ENCODE measurements around the gene KRT81.
"Not testable (repeated sequence)": the region's sequence is repeated elsewhere in the genome, so short reads cannot be mapped to it uniquely, and the experiment has no call there.

KRT81 gene

DNA sequence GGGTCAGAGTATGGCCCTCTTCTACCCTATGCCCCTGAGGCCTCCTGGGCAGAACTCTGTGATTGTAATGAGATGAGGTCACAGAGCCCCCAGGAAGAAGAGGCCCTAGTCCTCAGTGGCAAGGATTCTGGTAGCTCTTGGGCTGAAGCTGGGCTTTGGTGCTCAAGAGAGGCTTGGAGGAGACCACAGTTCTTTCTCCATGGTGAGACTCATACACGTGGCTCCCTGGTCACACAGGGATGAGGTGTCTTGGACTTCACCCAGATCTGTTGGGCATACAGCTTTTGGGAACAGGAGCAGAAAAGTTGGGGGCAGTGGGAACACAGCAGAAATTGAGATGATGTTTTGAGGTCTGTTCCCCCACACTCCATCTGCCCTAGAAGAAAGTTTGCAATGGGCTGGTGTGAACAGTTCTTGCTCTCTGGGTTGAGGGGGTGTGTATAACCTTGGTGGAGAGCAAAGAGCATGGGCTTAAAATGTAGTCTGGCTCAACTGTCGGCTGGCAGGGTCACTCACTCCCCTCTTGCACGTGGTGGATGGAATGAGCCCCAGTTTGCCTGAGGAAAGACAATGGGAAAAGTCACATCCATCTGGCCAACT is 16.7 kb downstream of the KRT81 start, which contains the start of gene KRT86:
KRT86 (plus strand) TSS at position 125 of the 600 bp plus-strand sequence. CDS start 27,272 bp downstream, outside the sequence.
- no peak for DNase-seq (ENCODE audit: low read depth in 2 of 2)

DNA sequence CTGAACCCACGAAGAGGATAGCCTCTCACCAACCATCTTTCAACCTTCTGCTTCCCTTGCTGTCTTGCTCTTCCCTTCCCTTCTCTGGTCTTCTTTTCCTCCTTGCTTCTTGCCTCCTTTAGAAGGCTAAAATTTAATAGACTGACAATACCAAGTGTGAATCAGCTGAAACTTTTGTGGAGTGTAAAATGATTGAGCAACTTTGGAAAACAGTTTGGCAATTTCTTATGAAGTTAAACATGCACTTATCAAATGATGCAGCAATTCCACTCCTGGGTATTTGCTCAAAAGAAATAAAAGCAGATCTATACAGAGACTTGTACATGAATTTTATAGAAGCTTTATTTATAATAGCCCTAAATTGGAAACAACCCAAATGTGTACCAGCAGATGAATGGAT is 20.2 kb downstream of the KRT81 start:
- DNase-seq (ENCODE audit: low read depth in 2 of 2), result no peak

DNA sequence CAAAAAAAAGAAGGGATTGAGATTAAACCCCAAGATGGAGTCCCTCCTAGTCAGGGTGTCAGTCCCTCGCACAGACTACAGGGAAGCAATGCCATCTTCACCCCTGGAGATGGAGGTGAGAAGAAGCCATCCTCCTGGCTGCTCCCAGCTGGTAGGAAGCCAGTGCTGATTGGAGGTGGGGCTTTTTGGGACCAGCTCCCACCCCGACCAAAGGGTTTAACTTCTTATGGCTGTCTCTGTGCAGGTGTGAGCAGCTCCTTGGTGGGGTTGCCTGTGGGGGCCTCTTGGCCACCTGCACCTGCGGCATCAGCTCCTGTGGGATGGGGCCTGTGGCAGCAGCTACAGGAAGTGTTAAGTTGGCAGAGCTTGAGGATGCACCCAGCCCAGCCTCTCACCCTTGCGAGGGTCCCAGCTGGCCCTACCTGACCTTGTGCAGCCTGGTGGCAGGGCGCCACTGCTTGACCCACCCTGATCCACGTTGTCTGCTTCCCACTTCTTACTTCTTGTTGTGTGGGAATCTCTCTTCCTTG is 20.7 kb downstream of the KRT81 start:
- no peak for DNase-seq (ENCODE audit: low read depth in 2 of 2)

- DNase-seq (ENCODE audit: low read depth in 2 of 2), result no peak
Observed at GRCh38 chr12:52268212-52268611, 23.1 kb downstream of the KRT81 start.

GRCh38 chr12:52267699-52268098 is 23.6 kb downstream of the KRT81 start:
- no peak for DNase-seq (ENCODE audit: low read depth in 2 of 2)

DNA sequence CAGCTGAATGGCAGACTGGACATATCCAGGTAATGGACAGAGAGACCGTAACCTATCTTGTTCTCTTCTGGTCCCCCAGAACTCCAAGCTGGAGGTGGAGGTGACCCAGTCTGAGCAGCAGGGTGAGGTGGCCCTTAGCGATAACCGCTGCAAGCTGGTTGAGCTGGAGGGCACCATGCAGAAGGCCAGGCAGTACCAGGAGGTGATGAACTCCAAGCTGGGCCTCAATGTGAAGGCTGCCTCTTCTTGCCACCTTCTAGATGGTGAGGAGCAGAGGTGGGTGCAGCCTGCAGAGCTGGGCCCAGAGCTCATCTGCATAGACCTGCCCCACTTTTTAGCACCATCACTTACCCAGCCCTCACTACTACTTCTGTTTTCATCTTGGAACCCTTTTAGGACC is 24.1 kb downstream of the KRT81 start:
- DNase-seq (ENCODE audit: low read depth in 2 of 2), result no peak

DNA sequence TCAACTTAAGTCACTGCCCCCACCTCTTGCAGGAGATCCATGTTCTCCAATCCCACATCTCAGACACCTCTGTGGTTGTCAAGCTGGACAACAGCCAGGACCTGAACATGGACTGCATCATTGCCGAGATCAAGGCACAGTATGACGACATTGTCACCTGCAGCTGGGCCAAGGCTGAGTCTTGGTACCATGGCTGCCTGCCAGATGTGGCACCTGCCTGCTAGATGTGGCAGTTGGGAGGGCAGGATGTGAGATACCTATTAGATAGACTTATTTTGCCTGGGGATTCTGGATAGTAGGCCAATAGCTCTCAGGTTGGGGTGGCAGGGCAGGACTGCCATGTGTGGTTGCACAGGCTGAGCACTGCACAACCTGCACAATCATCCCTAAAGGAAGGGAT is 24.8 kb downstream of the KRT81 start:
- DNase-seq (ENCODE audit: low read depth in 2 of 2), result no peak

GRCh38 chr12:52264435-52264825 is 26.9 kb downstream of the KRT81 start:
- no peak for DNase-seq (ENCODE audit: low read depth in 2 of 2)

DNA sequence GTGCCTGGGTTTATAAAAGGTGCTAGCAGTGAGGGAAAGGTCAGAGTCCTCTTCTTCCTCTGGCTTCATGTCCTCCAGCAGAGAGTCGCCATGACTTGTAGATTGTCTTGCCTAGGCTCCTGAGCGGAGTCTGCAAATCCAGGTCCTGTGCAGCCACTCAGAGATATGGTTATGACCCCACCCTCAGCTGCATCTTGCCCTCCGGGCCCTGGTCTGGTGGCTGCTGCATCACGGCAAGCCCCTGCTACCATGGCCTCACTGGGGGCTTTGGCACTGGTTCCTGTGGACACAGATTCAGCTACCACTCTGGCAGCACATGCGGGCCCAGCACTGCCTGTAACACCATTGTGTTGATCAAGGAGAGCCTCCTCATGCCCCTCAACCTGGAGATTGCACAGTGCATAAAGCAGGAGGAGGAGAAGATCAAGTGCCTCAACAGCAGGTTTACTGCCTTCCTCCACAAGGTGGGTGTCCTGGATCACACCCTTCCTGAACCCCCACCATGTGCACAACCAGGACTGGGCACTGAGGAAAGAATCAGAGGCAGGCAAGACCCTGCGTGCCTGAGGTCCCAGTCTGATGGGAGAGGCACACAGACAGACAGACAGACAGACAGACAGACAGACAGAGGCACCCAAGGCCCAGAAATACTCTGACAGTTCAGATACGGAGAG is 27.4 kb downstream of the KRT81 start:
- no peak for DNase-seq (ENCODE audit: low read depth in 2 of 2)

- DNase-seq (ENCODE audit: low read depth in 2 of 2), result no peak
Observed at GRCh38 chr12:52262286-52262685, 29.0 kb downstream of the KRT81 start.

DNA sequence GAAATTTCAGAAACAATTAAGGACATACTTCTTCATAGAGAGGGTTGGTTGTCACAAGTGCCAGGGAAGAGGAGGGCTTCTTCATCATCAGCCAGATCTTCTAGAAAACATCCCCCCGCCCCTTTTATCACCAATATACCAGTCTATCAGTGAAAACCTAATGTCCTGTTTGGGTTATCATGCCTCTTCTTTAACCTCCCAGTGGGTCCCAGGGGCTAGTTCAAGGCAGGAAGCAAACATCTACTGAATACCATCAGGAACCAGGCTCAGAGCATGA is 30.2 kb downstream of the KRT81 start:
- DNase-seq (ENCODE audit: low read depth in 2 of 2), result no peak

DNA sequence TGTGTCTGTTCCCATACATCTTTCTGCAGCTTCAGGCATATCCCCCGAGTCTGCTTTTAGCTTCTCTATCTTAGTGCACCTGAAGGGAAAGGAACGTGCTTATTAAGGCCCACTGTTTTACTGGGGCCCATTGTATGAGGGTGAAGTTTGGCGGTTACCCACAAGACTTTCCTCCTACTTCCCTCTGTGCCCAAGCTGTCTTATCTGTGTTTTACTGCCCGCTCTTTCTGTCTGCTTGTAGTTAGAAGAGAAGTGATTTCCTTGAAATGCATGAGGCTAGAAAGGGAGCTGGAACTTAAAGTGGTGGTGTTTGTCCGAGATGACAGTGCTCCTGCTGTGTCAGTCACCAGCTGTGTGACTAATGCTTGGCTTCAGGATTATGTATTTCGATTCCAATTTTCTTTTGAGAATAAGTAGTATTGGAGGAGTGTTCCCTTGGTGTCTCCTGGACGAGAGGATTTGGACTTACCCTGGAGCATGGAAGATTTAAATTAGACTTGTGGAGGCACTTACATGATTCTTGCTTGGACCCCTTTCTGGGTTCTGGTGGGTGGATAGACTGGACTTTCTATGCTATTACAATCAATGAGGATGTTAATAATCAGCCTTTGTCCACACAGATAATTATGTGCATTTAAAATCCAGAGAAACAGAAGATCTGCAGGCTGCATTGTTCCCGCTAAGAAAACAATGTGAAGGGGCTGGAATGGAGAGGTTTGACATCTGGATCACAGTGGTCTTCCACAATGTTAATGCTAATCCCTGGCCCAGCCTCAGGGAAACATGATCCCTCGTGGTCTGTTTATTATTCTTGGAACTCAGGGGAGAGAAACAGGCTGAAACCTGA is 30.8 kb downstream of the KRT81 start:
- DNase-seq (ENCODE audit: low read depth in 2 of 2), result no peak

- no peak for DNase-seq (ENCODE audit: low read depth in 2 of 2)
Observed at GRCh38 chr12:52259657-52260243, 31.6 kb downstream of the KRT81 start.

- no peak for DNase-seq (ENCODE audit: low read depth in 2 of 2)
Observed at GRCh38 chr12:52258335-52258901, 32.9 kb downstream of the KRT81 start.

DNA sequence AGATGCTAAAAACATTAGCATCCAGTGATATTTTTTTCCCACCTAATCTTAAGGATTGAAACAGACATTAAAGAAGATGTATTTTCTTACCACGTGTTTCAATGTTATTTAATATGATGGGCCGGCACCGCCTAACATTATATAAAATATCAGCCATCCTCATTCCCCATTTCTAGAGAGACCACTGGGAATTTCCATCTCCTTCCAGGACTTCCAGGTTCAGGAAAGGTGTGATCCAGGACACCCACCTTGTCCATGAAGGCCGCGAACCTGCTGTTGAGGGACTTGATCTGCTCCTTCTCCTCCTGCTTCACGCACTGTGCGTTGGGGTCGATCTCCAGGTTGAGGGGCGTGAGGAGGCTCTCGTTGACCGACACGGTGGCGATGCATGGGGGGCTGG is 33.4 kb downstream of the KRT81 start:
- DNase-seq (ENCODE audit: low read depth in 2 of 2), result not testable (repeated sequence)

DNA sequence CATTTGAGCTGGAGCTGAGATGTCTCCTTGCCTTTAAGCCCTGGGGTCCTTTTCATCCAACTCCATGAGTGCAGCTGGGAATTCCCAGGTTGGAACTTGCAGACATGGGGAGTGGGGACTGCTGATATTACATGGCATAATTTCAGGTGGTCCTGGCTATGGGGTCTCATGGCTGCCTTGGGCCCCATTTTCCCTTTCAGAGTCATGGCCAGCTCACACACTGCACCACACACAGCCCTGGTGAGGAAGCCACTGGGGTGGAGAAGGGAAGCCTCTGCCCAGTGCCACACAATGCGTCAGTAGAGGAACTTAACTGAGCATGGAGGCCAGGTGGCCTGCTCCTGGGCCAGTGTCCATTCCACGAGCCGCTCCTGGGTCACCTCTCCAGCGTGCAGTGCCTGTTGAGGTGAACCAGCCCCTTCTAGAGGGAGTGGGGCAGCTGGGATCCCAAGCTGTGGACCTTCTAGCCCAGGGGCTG is 34.2 kb downstream of the KRT81 start:
- no peak for DNase-seq (ENCODE audit: low read depth in 2 of 2)

GRCh38 chr12:52256584-52256935 is 34.8 kb downstream of the KRT81 start:
- DNase-seq (ENCODE audit: low read depth in 2 of 2), result no peak

DNA sequence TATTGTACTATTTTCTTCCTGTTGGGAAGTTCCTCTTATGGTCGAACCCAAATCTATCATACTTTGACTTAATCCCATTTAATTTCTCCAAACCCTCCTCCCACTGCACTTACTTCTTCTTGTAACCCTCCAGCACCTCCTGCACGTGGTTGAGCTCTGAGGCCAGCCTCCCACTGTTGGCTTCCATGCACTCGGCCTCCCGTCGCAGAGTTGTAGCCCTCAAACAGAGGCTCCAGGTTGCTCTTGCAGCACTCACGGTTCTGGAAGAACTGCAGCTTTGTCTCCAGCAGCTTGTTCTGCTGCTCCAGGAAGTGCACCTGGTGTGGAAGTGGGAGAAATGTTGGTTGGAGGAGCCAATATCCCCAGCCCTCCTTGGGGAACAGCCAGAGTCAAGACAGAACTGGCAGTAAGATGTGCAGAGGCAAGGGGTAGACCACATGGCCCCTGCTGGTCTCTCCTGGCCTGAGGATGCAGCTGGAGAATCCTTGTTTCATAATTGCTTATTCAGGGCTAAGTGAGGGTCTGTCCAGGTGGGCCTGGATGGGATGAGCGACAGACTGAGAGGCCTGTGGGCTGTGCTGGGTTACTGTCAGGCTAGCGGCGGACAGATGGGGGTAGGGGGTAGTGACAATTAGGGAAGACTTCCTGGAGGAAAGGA is 35.3 kb downstream of the KRT81 start:
- no peak for DNase-seq (ENCODE audit: low read depth in 2 of 2)

- DNase-seq (ENCODE audit: low read depth in 2 of 2), result no peak
Observed at GRCh38 chr12:52254965-52255751, 36.2 kb downstream of the KRT81 start.

DNA sequence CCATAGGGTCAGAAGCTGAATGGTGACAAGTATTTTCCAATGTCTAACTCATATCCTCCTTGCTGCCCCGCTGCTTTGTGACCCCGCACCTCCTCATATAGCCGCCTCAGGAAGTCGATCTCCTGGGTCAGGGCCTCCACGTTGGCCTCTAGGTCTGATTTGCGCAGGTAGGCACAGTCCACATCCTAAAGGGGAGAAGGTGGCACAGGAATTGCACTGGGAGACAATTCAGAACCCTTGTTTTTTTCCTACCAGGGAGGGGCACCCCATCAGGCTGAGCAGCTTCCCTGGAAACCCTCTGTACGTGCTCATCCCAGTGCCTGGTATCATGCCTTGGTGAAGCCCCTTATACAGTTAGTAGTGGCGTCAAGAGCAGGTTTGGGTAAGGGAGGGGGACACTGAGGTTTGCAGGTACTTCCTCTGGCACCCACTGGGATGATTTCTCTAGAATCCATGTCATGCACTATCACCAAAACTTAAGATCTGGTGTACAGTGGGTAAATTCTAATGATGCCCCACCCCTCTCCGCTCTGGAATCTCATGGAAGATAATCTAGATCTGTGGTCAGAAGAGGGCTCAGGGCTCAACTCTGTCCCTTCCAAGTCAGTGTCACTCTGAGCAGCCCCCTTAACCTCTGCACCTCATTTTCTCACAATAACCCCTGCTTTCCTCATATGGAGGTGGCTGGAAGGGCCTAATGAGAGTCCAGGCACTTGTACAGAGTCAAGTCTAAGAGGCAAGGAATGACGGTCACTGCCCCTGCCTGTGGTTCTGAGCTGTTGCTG is 37.0 kb downstream of the KRT81 start:
- no peak for DNase-seq (ENCODE audit: low read depth in 2 of 2)
